ENCODE data around the gene SNX21. TPM values are rescaled to one million over a fixed set of nuclear protein-coding genes. Genes with fewer than 3 reads are reported as not detected.
"Not testable (repeated sequence)": the region's sequence is repeated elsewhere in the genome, so short reads cannot be mapped to it uniquely, and the experiment has no call there.

SNX21 gene
- total and polyA plus RNA-seq, 4 donors, result 15.9 to 34.4 (median 23.5) TPM

GRCh38 chr20:45873409-45874103 lies 40.0 kb downstream of the SNX21 start:
- 76 to 85% methylated on average over 1 of the region's 1 CpG for WGBS, 2 donors
- ATAC-seq (ENCODE audit: insufficient read depth, low FRiP score) (no peak), DNase-seq (no peak)
- Histone ChIP-seq H3K27ac (ENCODE audit: low read depth in 1 of 2, low read length in 1 of 2) (no peak overlapping the region), H3K4me3 (no peak overlapping the region), H3K9me3 (ENCODE audit: control insufficient read depth in 4 of 4, insufficient read depth in 3 of 4, low read length in 3 of 4) (no peaks in the 10 kb centered on the region), H3K9ac (ENCODE audit: insufficient read depth in 1 of 2, low read length in 2 of 2) (no peak overlapping the region), H3K4me1 (ENCODE audit: control insufficient read depth in 5 of 5, insufficient read depth in 5 of 5, low read length in 5 of 5) (no peaks in the 10 kb centered on the region), H3K36me3 (ENCODE audit: control insufficient read depth in 4 of 4, insufficient read depth in 4 of 4, low read length in 4 of 4) (peaks cover 4 to 15% (median 11%) of the 10 kb centered on the region in 4 donors), H3K27me3 (ENCODE audit: control insufficient read depth in 3 of 3, insufficient read depth in 3 of 3, low read length in 2 of 3) (no peaks in the 10 kb centered on the region)
- no peak for TF ChIP-seq CTCF (IDR thresholded peaks at IDR 0.05; ENCODE audit: control extremely low read depth, extremely low read depth)

- H3K27me3 ChIP-seq (ENCODE audit: control insufficient read depth in 3 of 3, insufficient read depth in 3 of 3, low read length in 2 of 3); H3K27ac ChIP-seq (ENCODE audit: low read depth in 1 of 2, low read length in 1 of 2); ATAC-seq (ENCODE audit: insufficient read depth, low FRiP score); DNase-seq; H3K4me1 ChIP-seq (ENCODE audit: control insufficient read depth in 5 of 5, insufficient read depth in 5 of 5, low read length in 5 of 5); H3K9ac ChIP-seq (ENCODE audit: insufficient read depth in 1 of 2, low read length in 2 of 2); H3K4me3 ChIP-seq; H3K9me3 ChIP-seq (ENCODE audit: control insufficient read depth in 4 of 4, insufficient read depth in 3 of 4, low read length in 3 of 4): not testable (repeated sequence)
- H3K36me3 ChIP-seq (ENCODE audit: control insufficient read depth in 4 of 4, insufficient read depth in 4 of 4, low read length in 4 of 4), result peaks cover 4 to 17% (median 11%) of the 10 kb centered on the region in 4 donors
- whole genome bisulfite sequencing, 2 donors, result 97% methylated on average over 10 of the region's 10 CpGs
These were observed 40.5 kb downstream of the SNX21 start for GRCh38 chr20:45874104-45874481.

GRCh38 chr20:45874576-45874975 lies 41.0 kb downstream of the SNX21 start:
- Histone ChIP-seq H3K27ac (ENCODE audit: low read depth in 1 of 2, low read length in 1 of 2) (no peak overlapping the region), H3K36me3 (ENCODE audit: control insufficient read depth in 4 of 4, insufficient read depth in 4 of 4, low read length in 4 of 4) (peaks cover 4 to 17% (median 11%) of the 10 kb centered on the region in 4 donors), H3K4me1 (ENCODE audit: control insufficient read depth in 5 of 5, insufficient read depth in 5 of 5, low read length in 5 of 5) (no peaks in the 10 kb centered on the region), H3K4me3 (no peak overlapping the region), H3K9ac (ENCODE audit: insufficient read depth in 1 of 2, low read length in 2 of 2) (no peak overlapping the region), H3K9me3 (ENCODE audit: control insufficient read depth in 4 of 4, insufficient read depth in 3 of 4, low read length in 3 of 4) (no peaks in the 10 kb centered on the region), H3K27me3 (ENCODE audit: control insufficient read depth in 3 of 3, insufficient read depth in 3 of 3, low read length in 2 of 3) (no peaks in the 10 kb centered on the region)
- no peak for TF ChIP-seq CTCF (IDR thresholded peaks at IDR 0.05; ENCODE audit: control extremely low read depth, extremely low read depth)
- DNase-seq, result no peak
- ATAC-seq (ENCODE audit: insufficient read depth, low FRiP score), result no peak
- 79 to 81% methylated on average over 4 of the region's 4 CpGs for WGBS, 2 donors

GRCh38 chr20:45878076-45878761 lies 44.6 kb downstream of the SNX21 start:
- H3K9me3 ChIP-seq (ENCODE audit: control insufficient read depth in 4 of 4, insufficient read depth in 3 of 4, low read length in 3 of 4), result no peaks in the 10 kb centered on the region
- peaks cover 0 to 6% (median 0%) of the 10 kb centered on the region in 5 donors for H3K4me1 ChIP-seq (ENCODE audit: control insufficient read depth in 5 of 5, insufficient read depth in 5 of 5, low read length in 5 of 5)
- WGBS, 2 donors, result 92 to 93% methylated on average over 13 of the region's 13 CpGs
- H3K9ac ChIP-seq (ENCODE audit: insufficient read depth in 1 of 2, low read length in 2 of 2), result no peak overlapping the region
- H3K4me3 ChIP-seq, result no peak overlapping the region
- no peak overlapping the region for H3K27ac ChIP-seq (ENCODE audit: low read depth in 1 of 2, low read length in 1 of 2)
- peaks cover 7 to 18% (median 15%) of the 10 kb centered on the region in 4 donors for H3K36me3 ChIP-seq (ENCODE audit: control insufficient read depth in 4 of 4, insufficient read depth in 4 of 4, low read length in 4 of 4)
- H3K27me3 ChIP-seq (ENCODE audit: control insufficient read depth in 3 of 3, insufficient read depth in 3 of 3, low read length in 2 of 3), result no peaks in the 10 kb centered on the region
- no peak for DNase-seq
- no peak for TF ChIP-seq CTCF (IDR thresholded peaks at IDR 0.05; ENCODE audit: control extremely low read depth, extremely low read depth)
- ATAC-seq (ENCODE audit: insufficient read depth, low FRiP score), result no peak
